HUES64 (cell line): ENCODE results near the gene KSR2.
"Not testable (repeated sequence)": the region's sequence is repeated elsewhere in the genome, so short reads cannot be mapped to it uniquely, and the experiment has no call there.

Source experiments
- H3K27ac ChIP-seq: 2 replicates; pipeline ENCODE4 v1.7.0; 2013; ENCODE audit warnings: low read depth, low read length, inconsistent platforms
- H3K27me3 ChIP-seq: 2 replicates; pipeline ENCODE4 v1.6.1; 2013; ENCODE audit warnings: mild to moderate bottlenecking, low read length; ENCODE audit not compliant: insufficient read depth
- H3K36me3 ChIP-seq: 2 replicates; pipeline ENCODE4 v1.6.1; 2013; ENCODE audit warnings: mild to moderate bottlenecking, low read length; ENCODE audit not compliant: insufficient read depth
- H3K4me1 ChIP-seq: 2 replicates; pipeline ENCODE4 v1.6.1; 2013; ENCODE audit warnings: mild to moderate bottlenecking, low read length, moderate library complexity; ENCODE audit not compliant: insufficient read depth
- H3K4me3 ChIP-seq: 2 replicates; pipeline ENCODE4 v1.5.1; 2013; ENCODE audit warnings: mild to moderate bottlenecking, low read length, moderate library complexity
- H3K9ac ChIP-seq: 2 replicates; pipeline ENCODE4 v1.6.1; 2013; ENCODE audit warnings: mild to moderate bottlenecking, low read depth, low read length
- H3K9me3 ChIP-seq: 2 replicates; pipeline ENCODE4 v1.6.1; 2013; ENCODE audit warnings: low read depth, low read length; ENCODE audit not compliant: insufficient read depth
- WGBS: fragments of 150-250, 120-280 bp; methylation state at CpG from one replicate; pipeline ENCODE4 v1.1.7; 2013; ENCODE audit warnings: missing lambda C conversion rate; 5-methylcytosine and 5-hydroxymethylcytosine counted together

The KSR2 gene

DNA sequence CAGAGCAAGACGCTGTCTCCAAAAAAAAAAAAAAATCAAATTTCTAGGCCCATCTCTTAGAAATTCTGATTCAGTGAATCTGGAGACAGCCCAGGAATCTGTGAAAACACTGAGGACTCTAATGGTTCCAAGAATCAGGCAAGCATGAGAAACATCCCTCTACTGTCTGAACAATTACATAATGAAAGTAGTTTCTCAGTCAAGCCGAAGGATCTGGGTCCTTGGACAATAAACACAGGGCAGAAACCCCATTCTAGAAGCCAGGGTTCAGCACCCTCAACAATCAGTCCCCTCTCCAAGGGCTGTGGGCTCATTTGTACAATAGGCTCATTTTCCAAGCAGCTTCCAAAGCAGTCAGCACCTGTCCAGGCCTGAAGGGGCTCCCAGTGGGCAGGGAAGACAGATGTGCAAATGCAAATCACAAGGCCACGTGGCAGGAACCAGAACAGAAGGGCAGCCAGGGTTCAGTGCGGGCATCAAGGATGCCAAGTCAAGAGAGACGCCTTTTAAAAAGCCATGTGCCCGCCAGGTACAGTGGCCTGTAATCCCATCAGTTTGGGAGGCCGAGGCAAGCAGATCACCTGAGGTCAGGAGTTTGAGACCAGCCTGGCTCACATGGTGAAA lies 96.1 kb downstream of the KSR2 start:
- Histone ChIP-seq H3K4me3 (no peak overlapping the region), H3K9ac (no peak overlapping the region), H3K9me3 (no peaks in the 10 kb centered on the region), H3K27ac (no peak overlapping the region), H3K4me1 (no peaks in the 10 kb centered on the region), H3K27me3 (0 out of 2 replicates have a peak, but pooled peaks cover 6% of the 10 kb centered on the region), H3K36me3 (no peaks in the 10 kb centered on the region)
- WGBS: 88% methylated on average over 7 of the region's 7 CpGs

- Histone ChIP-seq H3K4me3 (no peak overlapping the region), H3K4me1 (no peaks in the 10 kb centered on the region), H3K9ac (no peak overlapping the region), H3K27ac (no peak overlapping the region), H3K36me3 (no peaks in the 10 kb centered on the region), H3K9me3 (no peaks in the 10 kb centered on the region), H3K27me3 (no peaks in the 10 kb centered on the region)
- WGBS: 88% methylated on average over 8 of the region's 8 CpGs
These were observed 99.2 kb downstream of the KSR2 start for GRCh38 chr12:117869551-117869950.

GRCh38 chr12:117867348-117867747 lies 101.4 kb downstream of the KSR2 start:
- no peak overlapping the region for H3K4me3 ChIP-seq
- WGBS: 70% methylated on average over 5 of the region's 5 CpGs
- no peaks in the 10 kb centered on the region for H3K36me3 ChIP-seq
- 0 out of 2 replicates have a peak, but pooled peaks cover 3% of the 10 kb centered on the region for H3K9me3 ChIP-seq
- H3K27me3 ChIP-seq: no peaks in the 10 kb centered on the region
- no peak overlapping the region for H3K27ac ChIP-seq
- H3K9ac ChIP-seq: no peak overlapping the region
- H3K4me1 ChIP-seq: no peaks in the 10 kb centered on the region

DNA sequence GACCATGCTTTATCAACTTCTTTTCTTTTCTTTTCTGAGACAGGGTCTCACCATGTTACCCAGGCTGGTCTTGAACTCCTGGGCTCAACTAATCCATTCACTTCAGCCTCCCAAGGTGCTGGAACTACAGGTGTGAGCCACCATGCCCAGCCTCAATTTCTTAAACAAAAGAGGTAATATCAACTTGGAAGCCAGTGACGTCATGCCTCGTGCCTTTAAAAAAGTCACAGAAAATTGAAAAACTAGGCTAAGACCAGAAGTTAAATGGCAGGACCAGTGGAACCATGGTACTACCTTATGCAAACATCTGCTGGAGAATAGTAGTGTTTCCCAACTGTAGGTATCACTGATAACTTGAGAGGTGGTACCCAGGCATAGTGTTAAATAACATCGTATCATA lies 103.3 kb downstream of the KSR2 start:
- no peak overlapping the region for H3K4me3 ChIP-seq
- H3K9me3 ChIP-seq: 0 out of 2 replicates have a peak, but pooled peaks cover 3% of the 10 kb centered on the region
- H3K27me3 ChIP-seq: no peaks in the 10 kb centered on the region
- H3K27ac ChIP-seq: no peak overlapping the region
- H3K4me1 ChIP-seq: no peaks in the 10 kb centered on the region
- H3K36me3 ChIP-seq: no peaks in the 10 kb centered on the region
- H3K9ac ChIP-seq: no peak overlapping the region
- WGBS: 92% methylated on average over 3 of the region's 3 CpGs

DNA sequence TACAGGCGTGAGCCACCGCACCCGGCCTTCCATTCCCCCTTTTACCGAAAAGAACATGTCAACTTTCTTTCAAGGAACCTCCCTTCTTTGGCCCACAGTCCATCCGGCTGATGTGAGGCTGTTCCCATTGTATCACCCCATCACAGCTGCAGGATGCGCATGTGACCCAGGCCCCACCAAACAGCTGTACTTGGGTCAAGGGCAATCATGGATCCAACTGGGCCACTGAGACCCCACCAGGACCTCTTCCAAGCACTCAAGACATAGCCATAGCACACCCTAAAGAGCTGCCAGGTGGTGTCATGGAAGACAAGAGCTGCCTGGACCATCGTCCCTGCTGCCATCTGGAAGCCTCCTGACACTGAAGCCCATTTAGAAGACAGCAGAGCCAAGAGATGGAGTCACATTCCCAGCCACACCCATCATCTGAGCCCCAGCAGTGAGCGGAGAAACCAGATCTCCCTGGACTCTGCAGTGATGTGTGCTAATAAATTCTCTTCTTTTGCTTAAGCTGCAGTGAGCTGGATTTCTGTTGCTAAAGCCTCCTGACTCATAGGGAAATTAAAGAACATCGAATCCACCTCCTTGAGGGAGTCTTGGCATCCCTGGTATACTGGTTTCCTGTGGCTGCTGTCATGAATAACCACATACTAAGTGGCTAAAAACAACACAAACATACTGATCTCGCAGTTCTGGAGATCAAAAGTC lies 105.6 kb downstream of the KSR2 start:
- H3K9me3 ChIP-seq: 0 out of 2 replicates have a peak, but pooled peaks cover 3% of the 10 kb centered on the region
- no peak overlapping the region for H3K27ac ChIP-seq
- WGBS: 96% methylated on average over 10 of the region's 10 CpGs
- no peaks in the 10 kb centered on the region for H3K4me1 ChIP-seq
- no peak overlapping the region for H3K9ac ChIP-seq
- H3K4me3 ChIP-seq: no peak overlapping the region
- no peaks in the 10 kb centered on the region for H3K36me3 ChIP-seq
- H3K27me3 ChIP-seq: no peaks in the 10 kb centered on the region

DNA sequence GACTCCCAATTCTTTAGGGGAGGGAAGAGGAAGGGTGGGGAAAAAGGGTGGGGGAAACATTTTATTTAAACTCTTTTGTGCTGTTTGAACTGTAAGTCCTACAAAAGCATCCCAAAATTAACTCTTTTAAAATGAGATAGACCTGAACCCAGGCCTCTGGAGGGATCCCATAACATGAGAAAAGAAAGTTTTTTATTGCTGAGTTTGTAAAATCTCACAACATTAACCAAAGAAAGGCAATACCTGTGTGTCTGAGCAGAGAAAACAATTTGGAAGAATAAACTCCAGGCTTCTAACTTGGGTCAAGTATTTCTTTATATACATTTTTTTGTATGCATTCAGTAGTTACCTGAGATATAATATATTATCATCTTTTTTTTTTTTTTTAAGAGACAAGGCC lies 107.1 kb downstream of the KSR2 start:
- H3K9ac ChIP-seq: no peak overlapping the region
- H3K4me3 ChIP-seq: no peak overlapping the region
- H3K9me3 ChIP-seq: 0 out of 2 replicates have a peak, but pooled peaks cover 3% of the 10 kb centered on the region
- H3K27ac ChIP-seq: no peak overlapping the region
- no peaks in the 10 kb centered on the region for H3K36me3 ChIP-seq
- H3K4me1 ChIP-seq: no peaks in the 10 kb centered on the region
- no peaks in the 10 kb centered on the region for H3K27me3 ChIP-seq

DNA sequence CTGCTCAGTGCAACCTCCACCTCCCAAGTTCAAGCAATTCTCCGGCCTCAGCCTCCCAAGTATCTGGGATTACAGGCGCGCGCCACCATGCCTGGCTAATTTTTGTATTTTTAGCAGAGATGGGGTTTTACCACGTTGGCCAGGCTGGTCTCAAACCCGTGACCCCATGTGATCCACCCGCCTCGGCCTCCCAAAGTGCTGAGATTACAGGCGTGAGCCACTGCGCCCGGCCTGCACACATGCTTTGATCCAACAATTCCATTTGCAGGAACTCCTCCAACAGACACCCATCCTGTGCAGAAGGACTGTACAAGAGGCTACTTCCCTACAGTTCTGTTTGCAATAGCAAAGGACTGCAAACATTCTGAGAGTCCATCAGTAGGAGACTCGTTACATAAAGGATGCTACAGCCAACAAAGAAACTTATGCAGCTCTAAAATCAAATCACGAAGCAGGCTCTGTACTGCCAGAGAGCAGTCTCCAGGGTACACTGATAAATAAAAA lies 108.0 kb downstream of the KSR2 start:
- H3K27me3 ChIP-seq, H3K4me1 ChIP-seq, H3K9me3 ChIP-seq, H3K36me3 ChIP-seq, H3K27ac ChIP-seq, H3K9ac ChIP-seq, H3K4me3 ChIP-seq: not testable (repeated sequence)
- 92% methylated on average over 13 of the region's 13 CpGs for WGBS

DNA sequence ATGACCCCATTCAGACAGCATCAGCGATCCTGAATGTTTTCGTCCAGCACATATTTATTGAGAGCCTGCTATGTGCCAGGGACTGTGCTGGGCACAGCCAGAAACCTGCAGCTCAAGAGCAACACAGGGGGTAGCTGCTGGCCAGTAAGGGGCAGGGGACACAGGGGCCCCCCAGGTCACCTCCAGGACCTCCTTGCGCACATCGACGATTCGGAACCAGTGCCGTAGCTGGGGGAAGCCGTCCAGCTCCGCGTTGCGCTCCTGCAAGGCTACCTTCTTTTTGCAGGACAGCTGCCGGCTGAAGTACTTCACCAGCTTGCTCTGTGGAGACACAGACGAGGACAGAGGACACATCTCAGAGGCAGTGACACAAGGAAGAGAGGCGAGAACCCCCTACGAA lies 108.7 kb downstream of the KSR2 start:
- no peak overlapping the region for H3K4me3 ChIP-seq
- 0 out of 2 replicates have a peak, but pooled peaks cover 3% of the 10 kb centered on the region for H3K9me3 ChIP-seq
- H3K4me1 ChIP-seq: no peaks in the 10 kb centered on the region
- 91% methylated on average over 15 of the region's 15 CpGs for WGBS
- no peaks in the 10 kb centered on the region for H3K27me3 ChIP-seq
- H3K9ac ChIP-seq: no peak overlapping the region
- no peak overlapping the region for H3K27ac ChIP-seq
- H3K36me3 ChIP-seq: no peaks in the 10 kb centered on the region

- Histone ChIP-seq H3K4me1 (no peaks in the 10 kb centered on the region), H3K4me3 (no peak overlapping the region), H3K9ac (no peak overlapping the region), H3K9me3 (no peaks in the 10 kb centered on the region), H3K27me3 (no peaks in the 10 kb centered on the region), H3K27ac (no peak overlapping the region), H3K36me3 (no peaks in the 10 kb centered on the region)
- WGBS: 80% methylated on average over 13 of the region's 13 CpGs
These were observed 110.9 kb downstream of the KSR2 start for GRCh38 chr12:117857632-117858612.

DNA sequence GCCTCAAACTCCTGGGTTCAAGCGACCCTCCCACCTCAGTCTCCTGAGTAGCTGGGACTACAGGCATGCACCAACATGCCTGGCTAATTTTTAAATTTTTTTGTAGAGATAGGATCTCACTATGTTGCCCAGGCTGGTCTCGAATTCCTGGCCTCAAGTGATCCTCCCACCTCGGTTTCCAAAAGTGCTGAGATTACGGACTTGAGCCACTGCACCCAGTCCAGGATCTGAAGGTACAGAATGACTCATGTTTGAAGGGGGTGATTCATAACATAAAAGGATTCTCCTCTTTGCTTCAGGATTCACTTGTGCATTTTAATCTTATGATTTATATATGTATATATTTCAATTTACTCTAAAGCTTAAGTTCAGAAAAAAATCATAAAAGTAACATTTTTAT lies 111.7 kb downstream of the KSR2 start:
- H3K27me3 ChIP-seq, H3K4me1 ChIP-seq, H3K27ac ChIP-seq, H3K4me3 ChIP-seq, H3K9me3 ChIP-seq, H3K9ac ChIP-seq, H3K36me3 ChIP-seq: not testable (repeated sequence)
- WGBS: 83% methylated on average over 4 of the region's 4 CpGs

DNA sequence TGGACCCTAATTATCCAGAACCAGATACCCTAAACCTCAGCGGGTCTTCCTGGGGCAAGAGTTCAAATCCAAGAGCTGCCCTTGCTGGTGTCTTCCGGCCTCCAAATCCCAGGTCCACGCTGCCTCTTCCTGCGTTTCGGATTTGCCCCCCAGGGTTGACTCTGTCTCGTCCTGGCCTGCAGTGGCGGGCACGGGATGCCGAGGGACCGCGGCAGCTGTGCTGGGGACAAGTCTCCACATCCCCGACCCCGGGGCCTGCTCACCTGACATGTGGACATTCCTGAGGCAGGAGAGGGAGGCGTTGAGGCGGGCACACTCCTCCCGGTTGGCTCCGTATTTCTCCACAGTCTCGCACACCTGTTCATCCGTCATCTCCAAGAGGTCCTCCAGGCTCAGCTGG lies 113.6 kb downstream of the KSR2 start:
- H3K9me3 ChIP-seq: no peaks in the 10 kb centered on the region
- no peaks in the 10 kb centered on the region for H3K27me3 ChIP-seq
- no peak overlapping the region for H3K4me3 ChIP-seq
- no peaks in the 10 kb centered on the region for H3K36me3 ChIP-seq
- no peak overlapping the region for H3K9ac ChIP-seq
- WGBS: 94% methylated on average over 19 of the region's 19 CpGs
- H3K27ac ChIP-seq: no peak overlapping the region
- H3K4me1 ChIP-seq: no peaks in the 10 kb centered on the region; the same call in 1 of the 2 replicates
